ENCODE data around the gene WDTC1. TPM values are rescaled to one million over a fixed set of nuclear protein-coding genes. Genes with fewer than 3 reads are reported as not detected.

Gene WDTC1
- total and polyA plus RNA-seq, 9 of the 15 experiments (the other 6 are each of a cell fraction or from before 2014, with no cell fraction given), result 0.18 to 32.3 (median 8.8) TPM

GRCh38 chr1:27234049-27234882 is at the start of gene WDTC1 (continued):
- TF ChIP-seq, protein P1, sequence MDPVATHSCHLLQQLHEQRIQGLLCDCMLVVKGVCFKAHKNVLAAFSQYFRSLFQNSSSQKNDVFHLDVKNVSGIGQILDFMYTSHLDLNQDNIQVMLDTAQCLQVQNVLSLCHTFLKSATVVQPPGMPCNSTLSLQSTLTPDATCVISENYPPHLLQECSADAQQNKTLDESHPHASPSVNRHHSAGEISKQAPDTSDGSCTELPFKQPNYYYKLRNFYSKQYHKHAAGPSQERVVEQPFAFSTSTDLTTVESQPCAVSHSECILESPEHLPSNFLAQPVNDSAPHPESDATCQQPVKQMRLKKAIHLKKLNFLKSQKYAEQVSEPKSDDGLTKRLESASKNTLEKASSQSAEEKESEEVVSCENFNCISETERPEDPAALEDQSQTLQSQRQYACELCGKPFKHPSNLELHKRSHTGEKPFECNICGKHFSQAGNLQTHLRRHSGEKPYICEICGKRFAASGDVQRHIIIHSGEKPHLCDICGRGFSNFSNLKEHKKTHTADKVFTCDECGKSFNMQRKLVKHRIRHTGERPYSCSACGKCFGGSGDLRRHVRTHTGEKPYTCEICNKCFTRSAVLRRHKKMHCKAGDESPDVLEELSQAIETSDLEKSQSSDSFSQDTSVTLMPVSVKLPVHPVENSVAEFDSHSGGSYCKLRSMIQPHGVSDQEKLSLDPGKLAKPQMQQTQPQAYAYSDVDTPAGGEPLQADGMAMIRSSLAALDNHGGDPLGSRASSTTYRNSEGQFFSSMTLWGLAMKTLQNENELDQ (CRISPR knock-in tag; IDR thresholded peaks at IDR 0.05; ENCODE audit: borderline replicate concordance), result no peak
- TF ChIP-seq ILK (tag; IDR thresholded peaks at IDR 0.05; ENCODE audit: borderline replicate concordance, low read depth), result no peak
- TF ChIP-seq, protein P2, sequence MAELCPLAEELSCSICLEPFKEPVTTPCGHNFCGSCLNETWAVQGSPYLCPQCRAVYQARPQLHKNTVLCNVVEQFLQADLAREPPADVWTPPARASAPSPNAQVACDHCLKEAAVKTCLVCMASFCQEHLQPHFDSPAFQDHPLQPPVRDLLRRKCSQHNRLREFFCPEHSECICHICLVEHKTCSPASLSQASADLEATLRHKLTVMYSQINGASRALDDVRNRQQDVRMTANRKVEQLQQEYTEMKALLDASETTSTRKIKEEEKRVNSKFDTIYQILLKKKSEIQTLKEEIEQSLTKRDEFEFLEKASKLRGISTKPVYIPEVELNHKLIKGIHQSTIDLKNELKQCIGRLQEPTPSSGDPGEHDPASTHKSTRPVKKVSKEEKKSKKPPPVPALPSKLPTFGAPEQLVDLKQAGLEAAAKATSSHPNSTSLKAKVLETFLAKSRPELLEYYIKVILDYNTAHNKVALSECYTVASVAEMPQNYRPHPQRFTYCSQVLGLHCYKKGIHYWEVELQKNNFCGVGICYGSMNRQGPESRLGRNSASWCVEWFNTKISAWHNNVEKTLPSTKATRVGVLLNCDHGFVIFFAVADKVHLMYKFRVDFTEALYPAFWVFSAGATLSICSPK (IDR thresholded peaks at IDR 0.05; ENCODE audit: borderline replicate concordance), result no peak
- TF ChIP-seq, protein P3, sequence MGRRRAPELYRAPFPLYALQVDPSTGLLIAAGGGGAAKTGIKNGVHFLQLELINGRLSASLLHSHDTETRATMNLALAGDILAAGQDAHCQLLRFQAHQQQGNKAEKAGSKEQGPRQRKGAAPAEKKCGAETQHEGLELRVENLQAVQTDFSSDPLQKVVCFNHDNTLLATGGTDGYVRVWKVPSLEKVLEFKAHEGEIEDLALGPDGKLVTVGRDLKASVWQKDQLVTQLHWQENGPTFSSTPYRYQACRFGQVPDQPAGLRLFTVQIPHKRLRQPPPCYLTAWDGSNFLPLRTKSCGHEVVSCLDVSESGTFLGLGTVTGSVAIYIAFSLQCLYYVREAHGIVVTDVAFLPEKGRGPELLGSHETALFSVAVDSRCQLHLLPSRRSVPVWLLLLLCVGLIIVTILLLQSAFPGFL (CRISPR knock-in tag; IDR thresholded peaks at IDR 0.05), result no peak
- no peak for TF ChIP-seq KDM5B (IDR thresholded peaks at IDR 0.05; ENCODE audit: insufficient replicate concordance, low read depth, low read length)
- 0 out of 2 replicates have a peak, but pooled peaks have one; percentile 92 for TF ChIP-seq RBM34 (IDR thresholded peaks at IDR 0.05; ENCODE audit: borderline replicate concordance, insufficient read depth, low read length)
- peak; percentile 45; the same call in 1 of the 2 replicates for TF ChIP-seq FOXK1 (CRISPR knock-in tag; IDR thresholded peaks at IDR 0.05; ENCODE audit: borderline replicate concordance)
- no peak for TF ChIP-seq HOMEZ (CRISPR knock-in tag; IDR thresholded peaks at IDR 0.05)
- TF ChIP-seq E4F1 (CRISPR knock-in tag; IDR thresholded peaks at IDR 0.05; ENCODE audit: borderline replicate concordance), result no peak
- TF ChIP-seq STAT5A (IDR thresholded peaks at IDR 0.05; ENCODE audit: borderline replicate concordance, low read length), result no peak
- TF ChIP-seq ID3 (CRISPR knock-in tag; IDR thresholded peaks at IDR 0.05), result no peak
- no peak for TF ChIP-seq ID3 (tag; IDR thresholded peaks at IDR 0.05)
- TF ChIP-seq, protein P4, sequence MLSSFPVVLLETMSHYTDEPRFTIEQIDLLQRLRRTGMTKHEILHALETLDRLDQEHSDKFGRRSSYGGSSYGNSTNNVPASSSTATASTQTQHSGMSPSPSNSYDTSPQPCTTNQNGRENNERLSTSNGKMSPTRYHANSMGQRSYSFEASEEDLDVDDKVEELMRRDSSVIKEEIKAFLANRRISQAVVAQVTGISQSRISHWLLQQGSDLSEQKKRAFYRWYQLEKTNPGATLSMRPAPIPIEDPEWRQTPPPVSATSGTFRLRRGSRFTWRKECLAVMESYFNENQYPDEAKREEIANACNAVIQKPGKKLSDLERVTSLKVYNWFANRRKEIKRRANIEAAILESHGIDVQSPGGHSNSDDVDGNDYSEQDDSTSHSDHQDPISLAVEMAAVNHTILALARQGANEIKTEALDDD (IDR thresholded peaks at IDR 0.05), result no peak
- no peak for TF ChIP-seq ZNF3 (CRISPR knock-in tag; IDR thresholded peaks at IDR 0.05)

Measured in K562 (cell line).